IMR-90 (cell line): ENCODE measurements around the gene SLC38A9. TPM values are rescaled to one million over a fixed set of nuclear protein-coding genes. Genes with fewer than 3 reads are reported as not detected.
A peak's percentile ranks its signal among the peaks of the same experiment; 100 is the strongest.

Experiments
- ATAC-seq: fragments of 200-7000 bp; cut with Tn5 transposase; 2 replicates; pipeline ENCODE4 v1.9.1; 2020; ENCODE audit warnings: low read depth, mild to moderate bottlenecking, moderate library complexity
- BruUV-seq: library from RNA; stranded (reverse); fragments of 400-500 nt; replicated peaks from 2 replicates; lab custom pipeline; 2021; lab: Mats Ljungman, UMichigan
- CTCF ChIA-PET: fragments of 300-600 bp; formaldehyde crosslinking; extraction: SDS; loops from one replicate; lab custom pipeline; 2021; ENCODE audit warnings: antibody characterized with exemption; lab: Yijun Ruan, JAX
- POLR2A ChIA-PET: fragments of 300-600 bp; sonication (Branson Sonifier 250); formaldehyde crosslinking; loops from one replicate; lab custom pipeline; 2022; ENCODE audit warnings: antibody characterized with exemption; ENCODE audit not compliant: unreplicated experiment; lab: Charles Lee
- DNase-seq: peaks from one replicate; pipeline ENCODE4 v3.0.0; 2013
- H2AFZ ChIP-seq: replicated peaks from 2 replicates; pipeline ENCODE3; 2013; ENCODE audit warnings: low read length, mild to moderate bottlenecking; ENCODE audit not compliant: poor library complexity
- H2AK5ac ChIP-seq: 2 replicates; pipeline ENCODE4 v1.6.1; 2013; ENCODE audit warnings: low read depth, low read length, inconsistent platforms
- H2AK9ac ChIP-seq: replicated peaks from 2 replicates; pipeline ENCODE3; 2013; ENCODE audit warnings: mild to moderate bottlenecking, low read depth, low read length, moderate library complexity; ENCODE audit not compliant: poor library complexity
- H2BK120ac ChIP-seq: 2 replicates; pipeline ENCODE4 v1.6.1; 2013; ENCODE audit warnings: low read depth, low read length, inconsistent platforms
- H2BK15ac ChIP-seq: 3 replicates; pipeline ENCODE4 v1.6.1; 2013; ENCODE audit warnings: low read depth, low read length, inconsistent platforms
- H2BK20ac ChIP-seq: 2 replicates; pipeline ENCODE4 v1.6.1; 2013; ENCODE audit warnings: low read depth, mild to moderate bottlenecking, inconsistent platforms, low read length, moderate library complexity
- H2BK5ac ChIP-seq: 2 replicates; pipeline ENCODE4 v1.6.1; 2013; ENCODE audit warnings: mild to moderate bottlenecking, low read depth, low read length, inconsistent platforms; ENCODE audit not compliant: poor library complexity, severe bottlenecking
- H3K14ac ChIP-seq: replicated peaks from 2 replicates; pipeline ENCODE4 v1.6.1; 2013; ENCODE audit warnings: low read depth, low read length, inconsistent platforms
- H3K18ac ChIP-seq: 2 replicates; pipeline ENCODE4 v1.6.1; 2013; ENCODE audit warnings: low read depth, low read length, control low read depth
- H3K23ac ChIP-seq: 2 replicates; pipeline ENCODE4 v1.6.1; 2013; ENCODE audit warnings: low read depth, low read length, inconsistent platforms
- H3K27ac ChIP-seq: 2 replicates; pipeline ENCODE4 v1.5.1; 2013; ENCODE audit warnings: mild to moderate bottlenecking, control low read depth, low read length; ENCODE audit not compliant: insufficient read depth
- H3K27me3 ChIP-seq: 2 replicates; pipeline ENCODE4 v1.6.1; 2013; ENCODE audit warnings: low read length; ENCODE audit not compliant: control insufficient read depth, insufficient read depth
- H3K36me3 ChIP-seq: 2 replicates; pipeline ENCODE4 v1.6.1; 2013; ENCODE audit warnings: low read length, mixed read lengths; ENCODE audit not compliant: control insufficient read depth, insufficient read depth
- H3K4ac ChIP-seq: 2 replicates; pipeline ENCODE4 v1.6.1; 2013; ENCODE audit warnings: low read depth, low read length, inconsistent platforms
- H3K4me1 ChIP-seq: 2 replicates; pipeline ENCODE4 v1.6.1; 2013; ENCODE audit warnings: low read length, mixed read lengths; ENCODE audit not compliant: control insufficient read depth, insufficient read depth
- H3K4me2 ChIP-seq: 2 replicates; pipeline ENCODE4 v1.6.1; 2013; ENCODE audit warnings: low read depth, mild to moderate bottlenecking, control low read depth, low read length, moderate library complexity
- H3K4me3 ChIP-seq: 2 replicates; pipeline ENCODE4 v1.5.1; 2013; ENCODE audit warnings: low read depth, mild to moderate bottlenecking, control low read depth, low read length, moderate library complexity; ENCODE audit not compliant: insufficient read depth
- H3K56ac ChIP-seq: 2 replicates; pipeline ENCODE4 v1.6.1; 2013; ENCODE audit warnings: low read length, inconsistent platforms; ENCODE audit not compliant: insufficient read depth; ENCODE audit errors: extremely low read depth
- H3K79me1 ChIP-seq, 2 experiments: 2 replicates each; pipeline ENCODE4 v1.6.1; 2013; ENCODE audit warnings: low read length in 2 of 2, inconsistent platforms in 1 of 2, low read depth in 1 of 2
- H3K9ac ChIP-seq: 2 replicates; pipeline ENCODE4 v1.6.1; 2013; ENCODE audit warnings: low read depth, low read length, control low read depth
- H3K9me1 ChIP-seq: 2 replicates; pipeline ENCODE4 v1.6.1; 2013; ENCODE audit warnings: low read length, inconsistent platforms; ENCODE audit not compliant: insufficient read depth
- H3K9me3 ChIP-seq: 2 replicates; pipeline ENCODE4 v1.6.1; 2013; ENCODE audit warnings: low read length; ENCODE audit not compliant: control insufficient read depth, insufficient read depth
- H4K20me1 ChIP-seq: 2 replicates; pipeline ENCODE4 v1.6.1; 2013; ENCODE audit warnings: low read length, inconsistent platforms; ENCODE audit not compliant: insufficient read depth
- H4K5ac ChIP-seq: 2 replicates; pipeline ENCODE4 v1.6.1; 2013; ENCODE audit warnings: mild to moderate bottlenecking, low read depth, low read length, control low read depth
- H4K8ac ChIP-seq, 2 experiments: 2 replicates each; pipeline ENCODE4 v1.6.1; 2013; ENCODE audit warnings: low read depth in 2 of 2, low read length in 2 of 2, control low read depth in 1 of 2, inconsistent platforms in 1 of 2
- H4K91ac ChIP-seq: 2 replicates; pipeline ENCODE4 v1.6.1; 2013; ENCODE audit warnings: low read depth, low read length, inconsistent platforms; ENCODE audit not compliant: insufficient read depth
- FOS ChIP-seq: fragments of 150-350 bp; IDR thresholded peaks from 2 replicates; pipeline ENCODE4 v1.6.1; 2016; ENCODE audit warnings: low read depth, low read length
- MAFK ChIP-seq: IDR thresholded peaks from 2 replicates; pipeline ENCODE4 v1.6.1; 2012; ENCODE audit warnings: low read depth, low read length, improper control_type of control experiment
- POLR2A ChIP-seq: IDR thresholded peaks from 2 replicates; pipeline ENCODE4 v1.6.1; 2012; ENCODE audit warnings: mild to moderate bottlenecking, low read depth, low read length
- RAD21 ChIP-seq: IDR thresholded peaks from 2 replicates; pipeline ENCODE4 v1.6.1; 2012; ENCODE audit warnings: low read length, improper control_type of control experiment
- dilution Hi-C: fragments of 300-500 bp; cut with HindIII; formaldehyde crosslinking; loops from one replicate; pipeline ENCODE4 v1.14.3; 2018; ENCODE audit warnings: low sequenced_read_pairs; ENCODE audit not compliant: unreplicated experiment
- in situ Hi-C: fragments of 300-500 bp; cut with MboI; formaldehyde crosslinking; loops from 3 replicates; pipeline ENCODE4 v1.14.3; 2019; ENCODE audit warnings: low sequenced_read_pairs, inconsistent platforms, mixed read lengths
- intact Hi-C: fragments of 100-400 bp; cut with micrococcal nuclease; formaldehyde crosslinking; loops from 2 replicates; pipeline ENCODE4 v1.10.0; 2022
- polyA plus RNA-seq, 3 experiments: library from polyadenylated mRNA; depleted of rRNA; stranded (reverse); fragments of >200 nt; gene quantifications; 2 replicates each; pipeline ENCODE4 v1.2.3, GENCODE V29; 2012; ENCODE audit warnings: low replicate concordance in 1 of 3
- total RNA-seq: library from RNA; depleted of rRNA; stranded (reverse); fragments of >200 nt; gene quantifications from 2 replicates; pipeline ENCODE4 v1.2.3, GENCODE V29; 2012
- TF ChIP-seq, protein P1 (sequence below): fragments of 150-350 bp; IDR thresholded peaks from 2 replicates; pipeline ENCODE4 v1.6.1; 2016; ENCODE audit warnings: low read depth, mild to moderate bottlenecking, low read length, moderate library complexity, borderline replicate concordance

Gene SLC38A9
- total and polyA plus RNA-seq, 2 of the 4 experiments (the other 2 are of a cell fraction), result 10.5 to 24.2 TPM

DNA sequence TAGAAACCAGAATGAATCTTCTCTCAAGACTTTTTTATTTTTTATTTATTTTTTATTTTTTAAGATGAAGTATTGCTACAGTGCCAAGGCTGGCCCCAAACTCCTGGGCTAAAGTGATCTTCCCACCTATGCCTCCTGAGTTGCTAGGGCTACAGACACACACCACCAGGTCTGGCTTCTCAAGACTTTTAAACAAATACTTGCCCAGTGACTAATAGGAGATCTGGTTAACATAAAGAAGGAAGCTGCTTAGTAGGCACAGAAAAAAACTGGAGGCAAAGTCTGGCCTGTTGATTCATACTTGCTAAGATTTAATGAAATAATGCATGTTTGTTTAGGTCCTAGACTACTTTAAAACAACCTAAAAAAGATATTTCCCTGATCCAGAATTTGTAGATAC, 43.8 kb downstream of the SLC38A9 start:
- no peak overlapping the region for H3K23ac ChIP-seq
- H4K91ac ChIP-seq, result no peak overlapping the region
- no peak overlapping the region for H2AK9ac ChIP-seq
- no peak overlapping the region for H2BK20ac ChIP-seq
- BruUV-seq, result no TSS peak
- CTCF ChIA-PET, result interaction anchor here (0.8 kb wide), 1 partner anchor 23 kb away, joined by 3 read pairs; no protein-coding TSS in a partner anchor
- H4K8ac ChIP-seq, result no peak overlapping the region
- no peak overlapping the region for H3K18ac ChIP-seq
- no peak overlapping the region for H3K14ac ChIP-seq
- no peak overlapping the region for H3K4me2 ChIP-seq
- H3K27ac ChIP-seq, result peak overlapping the region; percentile 14; the same call in 1 of the 2 replicates
- H3K9me1 ChIP-seq, result no peaks in the 10 kb centered on the region
- no peak overlapping the region for H2AK5ac ChIP-seq
- no peak overlapping the region for H2BK15ac ChIP-seq
- TF ChIP-seq POLR2A, result no peak
- peak; percentile 34; the same call in 1 of the 2 replicates for TF ChIP-seq FOS
- peak; percentile 18; the same call in 1 of the 2 replicates for TF ChIP-seq RAD21
- TF ChIP-seq, protein P1, sequence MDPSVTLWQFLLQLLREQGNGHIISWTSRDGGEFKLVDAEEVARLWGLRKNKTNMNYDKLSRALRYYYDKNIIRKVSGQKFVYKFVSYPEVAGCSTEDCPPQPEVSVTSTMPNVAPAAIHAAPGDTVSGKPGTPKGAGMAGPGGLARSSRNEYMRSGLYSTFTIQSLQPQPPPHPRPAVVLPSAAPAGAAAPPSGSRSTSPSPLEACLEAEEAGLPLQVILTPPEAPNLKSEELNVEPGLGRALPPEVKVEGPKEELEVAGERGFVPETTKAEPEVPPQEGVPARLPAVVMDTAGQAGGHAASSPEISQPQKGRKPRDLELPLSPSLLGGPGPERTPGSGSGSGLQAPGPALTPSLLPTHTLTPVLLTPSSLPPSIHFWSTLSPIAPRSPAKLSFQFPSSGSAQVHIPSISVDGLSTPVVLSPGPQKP, result no peak
- TF ChIP-seq MAFK, result peak; percentile 55; the same call in 1 of the 2 replicates
- no peak overlapping the region for H4K5ac ChIP-seq
- H3K36me3 ChIP-seq, result peaks cover 2% of the 10 kb centered on the region; the same call in 1 of the 2 replicates
- H3K79me1 ChIP-seq, result no peaks in the 10 kb centered on the region
- dilution Hi-C loops, result no loop called here
- no peak overlapping the region for H3K4ac ChIP-seq
- peaks cover 2% of the 10 kb centered on the region; the same call in 1 of the 2 replicates for H3K4me1 ChIP-seq
- no peak overlapping the region for H3K56ac ChIP-seq
- peak overlapping the region; percentile 41 for H2BK5ac ChIP-seq
- H4K20me1 ChIP-seq, result no peaks in the 10 kb centered on the region
- ATAC-seq (peak; percentile 99), DNase-seq (peak; percentile 91)
- H2BK120ac ChIP-seq, result no peak overlapping the region
- intact Hi-C loops, result no loop called here
- no peaks in the 10 kb centered on the region for H3K9me3 ChIP-seq
- no peak overlapping the region for H3K4me3 ChIP-seq
- no peak overlapping the region for H3K9ac ChIP-seq
- H2AFZ ChIP-seq, result no peak overlapping the region
- no peaks in the 10 kb centered on the region for H3K27me3 ChIP-seq
- POLR2A ChIA-PET, result no interaction called here
- in situ Hi-C loops, result no loop called here
